GM19438 (cell line): ENCODE measurements around the gene TMPRSS15.

Source experiments
- ATAC-seq: cut with Tn5 transposase; IDR thresholded peaks from one replicate; pipeline ENCODE4 v1.9.1; 2021; ENCODE audit warnings: low read depth; ENCODE audit not compliant: unreplicated experiment

The TMPRSS15 gene

DNA sequence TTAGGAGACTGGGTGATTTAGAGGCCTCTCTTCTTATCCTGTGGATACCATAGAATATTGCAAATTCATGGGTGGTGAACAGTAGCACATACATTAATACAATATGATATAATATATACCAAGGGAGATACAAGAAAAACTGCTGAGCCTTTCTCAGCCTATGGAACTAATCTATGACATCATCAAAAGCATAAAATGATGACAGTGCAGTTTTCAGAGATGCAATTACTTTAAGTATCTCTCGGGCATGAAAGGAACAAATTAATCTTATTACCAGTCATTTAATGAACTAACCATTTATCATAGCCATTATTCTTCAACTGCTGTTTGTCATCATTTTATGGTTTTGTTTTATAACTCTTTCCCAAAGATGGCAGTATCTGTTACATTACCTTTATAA lies 155.4 kb downstream of the TMPRSS15 start:
- no peak for ATAC-seq

DNA sequence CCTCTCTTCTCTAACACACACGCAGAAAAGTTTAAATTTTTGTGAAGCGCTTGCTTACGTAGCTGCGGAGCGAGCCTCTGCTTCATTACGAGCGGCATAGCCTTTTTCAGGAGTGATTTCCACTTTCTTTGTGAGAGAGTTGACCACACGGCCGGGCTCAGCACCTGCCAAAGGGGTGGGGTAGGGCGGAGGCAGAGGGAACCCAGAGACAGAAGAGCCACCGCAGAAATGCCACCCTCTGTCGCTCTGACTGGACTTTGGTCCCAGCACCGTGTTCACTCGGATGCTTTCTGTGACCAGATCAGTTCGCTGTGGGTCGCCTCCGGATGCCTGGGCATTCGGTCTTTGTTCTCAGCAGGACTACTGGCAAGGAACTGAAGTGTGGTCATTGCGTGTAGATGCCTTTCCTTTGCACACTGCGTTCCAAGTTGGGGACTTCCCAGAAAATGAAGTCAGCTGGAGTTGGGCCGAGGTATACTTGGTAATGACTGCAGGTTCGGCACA lies 158.1 kb downstream of the TMPRSS15 start:
- no peak for ATAC-seq

DNA sequence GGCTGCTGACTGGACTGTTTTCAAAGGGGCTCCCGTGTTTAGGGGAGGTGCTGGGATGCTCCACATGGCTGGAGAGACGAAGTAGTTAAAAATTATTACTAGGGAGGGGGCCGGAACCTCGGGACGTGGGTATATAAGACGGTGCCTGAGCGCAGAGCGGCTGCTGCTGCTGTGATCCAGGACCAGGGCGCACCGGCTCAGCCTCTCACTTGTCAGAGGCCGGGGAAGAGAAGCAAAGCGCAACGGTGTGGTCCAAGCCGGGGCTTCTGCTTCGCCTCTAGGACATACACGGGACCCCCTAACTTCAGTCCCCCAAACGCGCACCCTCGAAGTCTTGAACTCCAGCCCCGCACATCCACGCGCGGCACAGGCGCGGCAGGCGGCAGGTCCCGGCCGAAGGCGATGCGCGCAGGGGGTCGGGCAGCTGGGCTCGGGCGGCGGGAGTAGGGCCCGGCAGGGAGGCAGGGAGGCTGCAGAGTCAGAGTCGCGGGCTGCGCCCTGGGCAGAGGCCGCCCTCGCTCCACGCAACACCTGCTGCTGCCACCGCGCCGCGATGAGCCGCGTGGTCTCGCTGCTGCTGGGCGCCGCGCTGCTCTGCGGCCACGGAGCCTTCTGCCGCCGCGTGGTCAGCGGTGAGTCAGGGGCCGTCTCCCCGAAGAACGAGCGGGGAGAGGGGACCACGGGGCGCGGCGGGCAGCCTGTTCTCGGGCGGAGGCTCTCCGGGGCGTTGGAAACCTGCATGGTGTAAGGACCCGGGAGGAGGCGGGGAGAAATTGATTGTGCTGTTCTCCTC lies 158.7 kb downstream of the TMPRSS15 start, which contains the start of gene CHODL:
CHODL (plus strand) TSS at position 163 of the 793 bp plus-strand sequence; CDS start at position 554, 391 bp downstream.
- ATAC-seq, result no peak

DNA sequence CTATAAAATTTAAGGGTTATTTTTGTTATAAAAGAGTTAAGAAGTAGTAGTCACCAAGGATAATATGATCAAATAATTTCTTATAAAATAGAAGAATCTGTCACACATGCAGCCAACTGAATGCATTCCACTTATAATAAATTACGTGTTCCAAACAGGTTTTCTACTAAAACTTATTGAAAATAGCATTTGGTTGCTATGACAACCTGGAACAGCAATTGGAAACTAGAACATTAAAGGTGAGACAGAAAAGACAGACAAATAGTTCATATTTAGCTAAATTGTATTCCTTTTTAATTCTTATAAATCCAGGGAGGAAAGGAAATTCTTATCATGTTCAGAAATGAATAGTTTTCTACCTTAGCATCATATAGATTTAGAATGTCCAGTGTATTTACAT lies 168.0 kb downstream of the TMPRSS15 start:
- no peak for ATAC-seq

DNA sequence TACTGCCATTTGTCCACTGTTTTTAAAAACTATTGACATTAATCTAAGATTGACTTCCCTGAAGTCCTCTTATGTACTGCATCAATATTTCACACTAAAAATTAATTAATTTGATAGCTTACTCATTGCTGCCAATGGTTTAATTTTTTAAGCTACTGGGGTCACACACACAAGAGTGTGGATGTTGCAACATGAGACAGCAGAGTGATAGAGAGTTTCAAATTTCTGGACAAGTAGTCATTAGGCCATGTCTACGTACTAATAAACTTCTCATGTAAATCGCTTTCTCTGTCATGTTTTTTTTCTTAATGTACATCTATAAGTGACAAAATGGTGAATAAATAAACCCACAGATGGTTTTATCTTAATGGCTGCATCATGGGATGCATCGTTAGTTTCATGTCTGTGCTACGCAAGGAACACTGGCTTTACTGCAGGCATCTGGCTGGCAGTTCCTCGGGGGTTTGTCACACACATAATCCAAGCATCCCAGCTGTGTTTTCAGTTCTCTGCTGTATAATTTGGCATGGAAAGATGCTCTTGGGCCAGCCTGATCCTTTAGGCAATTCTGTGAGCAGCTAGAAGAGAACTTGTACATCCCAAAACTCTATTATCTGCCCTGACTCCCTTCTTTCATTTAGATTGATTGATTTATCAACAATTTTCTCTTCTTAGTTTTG lies 175.4 kb downstream of the TMPRSS15 start:
- ATAC-seq, result no peak

DNA sequence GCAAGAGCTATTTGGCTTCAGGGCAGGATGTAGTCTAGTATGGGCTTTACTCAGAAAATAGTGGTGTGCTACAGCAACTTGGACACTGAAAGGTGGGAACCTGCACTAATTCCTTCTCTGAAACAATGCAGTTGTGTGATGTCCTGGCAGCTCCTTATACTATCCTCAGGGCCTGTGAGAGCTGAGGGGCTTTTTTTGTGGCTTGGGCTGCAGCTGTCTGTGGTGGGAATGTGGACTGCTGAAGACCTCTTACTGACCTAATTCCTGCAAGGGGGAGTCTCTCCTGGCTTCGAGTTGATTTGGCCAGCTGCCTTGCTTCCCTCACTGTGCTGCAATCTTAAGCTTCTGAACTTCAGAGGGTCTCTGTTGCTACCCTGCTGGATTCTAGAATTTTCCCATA lies 181.2 kb downstream of the TMPRSS15 start:
- no peak for ATAC-seq

DNA sequence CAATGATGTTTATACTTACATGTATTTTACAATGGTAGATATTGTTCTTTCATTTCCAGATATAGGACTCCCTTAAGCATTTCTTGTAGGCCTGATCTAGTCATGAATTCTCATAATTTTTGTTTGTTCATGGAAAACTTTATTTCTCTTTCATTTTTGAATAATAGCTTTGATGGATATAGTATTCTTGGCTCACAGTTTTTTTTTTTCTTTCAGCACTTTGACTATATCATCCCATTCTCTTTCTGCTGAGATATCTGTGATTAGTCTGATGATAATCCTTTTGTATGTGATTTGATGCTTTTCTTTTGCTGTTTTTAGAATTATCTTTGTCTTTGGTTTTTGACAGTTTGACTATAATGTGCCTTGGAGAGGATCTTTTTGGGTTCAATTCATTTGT lies 183.1 kb downstream of the TMPRSS15 start:
- no peak for ATAC-seq
